ENCODE data around the gene SDCBP2. TPM values are rescaled to one million over a fixed set of nuclear protein-coding genes. Genes with fewer than 3 reads are reported as not detected.

Gene SDCBP2
- polyA plus RNA-seq, 1 of the 3 experiments (the other 2 are of a cell fraction), result 3.0 TPM

- TF ChIP-seq, protein P1, sequence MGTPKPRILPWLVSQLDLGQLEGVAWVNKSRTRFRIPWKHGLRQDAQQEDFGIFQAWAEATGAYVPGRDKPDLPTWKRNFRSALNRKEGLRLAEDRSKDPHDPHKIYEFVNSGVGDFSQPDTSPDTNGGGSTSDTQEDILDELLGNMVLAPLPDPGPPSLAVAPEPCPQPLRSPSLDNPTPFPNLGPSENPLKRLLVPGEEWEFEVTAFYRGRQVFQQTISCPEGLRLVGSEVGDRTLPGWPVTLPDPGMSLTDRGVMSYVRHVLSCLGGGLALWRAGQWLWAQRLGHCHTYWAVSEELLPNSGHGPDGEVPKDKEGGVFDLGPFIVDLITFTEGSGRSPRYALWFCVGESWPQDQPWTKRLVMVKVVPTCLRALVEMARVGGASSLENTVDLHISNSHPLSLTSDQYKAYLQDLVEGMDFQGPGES (IDR thresholded peaks at IDR 0.05; ENCODE audit: low read depth, low read length), result no peak
- no peak for TF ChIP-seq FOXJ3 (CRISPR knock-in tag; IDR thresholded peaks at IDR 0.05)
- no peak for TF ChIP-seq FOSL2 (IDR thresholded peaks at IDR 0.05; ENCODE audit: borderline replicate concordance, low read depth)
- no peak for TF ChIP-seq JUND (IDR thresholded peaks at IDR 0.05)
- no peak for TF ChIP-seq MEF2A (IDR thresholded peaks at IDR 0.05; ENCODE audit: borderline replicate concordance, low read depth)
These were observed 34.6 kb upstream of the SDCBP2 start (continued) for GRCh38 chr20:1363522-1363921.

GRCh38 chr20:1362484-1362883, 33.5 kb upstream of the SDCBP2 start:
- Histone ChIP-seq H3K27ac (ENCODE audit: low read depth in 2 of 2, low read length in 1 of 2) (no peak overlapping the region; a peak in 1 of 4 replicates), H4K20me1 (ENCODE audit: insufficient read depth) (no peaks in the 10 kb centered on the region), H3K36me3 (replicated peaks in 1 of 2; ENCODE audit: control insufficient read depth in 1 of 2, insufficient read depth in 2 of 2, low read length in 1 of 2) (peaks cover 33 to 40% of the 10 kb centered on the region in 2 experiments), H3K9me2 (no peaks in the 10 kb centered on the region), H3K4me2 (no peak overlapping the region), H3K4me1 (ENCODE audit: control insufficient read depth in 1 of 2, insufficient read depth in 2 of 2, low read depth in 1 of 2, low read length in 1 of 2) (no peaks in the 10 kb centered on the region; a peak in 2 of 4 replicates), H3K9ac (no peak overlapping the region), H2AFZ (ENCODE audit: low read depth) (no peak overlapping the region), H3K79me2 (ENCODE audit: insufficient read depth) (peaks cover 12% of the 10 kb centered on the region; the same call in 1 of the 2 replicates), H3K4me3 (ENCODE audit: low read depth in 2 of 2, low read length in 1 of 2) (no peak overlapping the region), H3K9me3 (no peaks in the 10 kb centered on the region), H3K27me3 (ENCODE audit: insufficient read depth) (no peaks in the 10 kb centered on the region), H3F3A (replicated peaks; ENCODE audit: insufficient read depth) (peaks cover 5% of the 10 kb centered on the region)
- 100% methylated on average over 1 of the region's 2 CpGs for WGBS (ENCODE audit: low lambda C conversion rate)
- TF ChIP-seq GABPA (IDR thresholded peaks at IDR 0.05; ENCODE audit: low read depth), result no peak
- POLR2A ChIA-PET, result no interaction called here
- DNase-seq, result no peak
- CTCF ChIA-PET, result interaction anchor here (0.6 to 2.6 kb wide), 3 partner anchors 18 to 90 kb away, joined by 3 to 13 read pairs (median 4); no protein-coding TSS in a partner anchor

DNA sequence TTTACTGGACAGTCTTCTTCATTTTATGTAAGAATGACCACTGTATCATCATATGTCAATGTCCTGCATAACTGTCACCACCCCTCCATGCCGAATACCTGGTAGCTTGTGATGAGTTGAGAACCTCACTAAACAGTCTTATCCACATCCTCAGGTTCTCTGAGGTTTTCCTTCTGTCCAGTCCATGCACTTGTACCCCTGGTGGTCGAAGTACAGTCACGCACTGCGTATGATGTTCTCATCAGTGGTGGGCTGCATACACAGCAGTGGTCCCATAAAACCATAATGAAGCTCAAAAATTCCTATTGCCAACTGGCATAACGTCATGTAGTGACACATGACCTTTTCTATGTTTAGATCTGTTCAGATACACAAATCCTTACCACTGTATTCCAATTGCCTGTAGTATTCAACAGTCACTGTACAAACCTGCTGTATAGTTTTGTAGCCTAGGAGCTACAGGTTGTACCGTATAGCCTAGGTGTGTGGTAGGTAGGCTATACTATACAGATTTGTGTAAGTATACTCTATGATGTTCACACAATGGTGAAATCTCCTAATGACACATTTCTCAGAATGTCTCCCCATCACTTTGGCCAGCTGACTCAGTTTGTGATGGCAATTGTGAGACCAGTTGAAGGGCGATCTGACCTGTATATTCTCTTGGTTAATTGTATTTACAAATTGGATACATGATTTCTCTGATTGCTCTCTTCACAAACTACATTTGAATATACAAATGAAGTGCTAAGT, 31.3 kb upstream of the SDCBP2 start:
- CTCF ChIA-PET, result interaction anchor here (2.6 kb wide), 1 partner anchor 77 kb away, joined by 13 read pairs; no protein-coding TSS in a partner anchor
- H3K9me3 ChIP-seq, result no peaks in the 10 kb centered on the region

More for the DNA sequence above, 31.3 kb upstream of the SDCBP2 start:
- no peaks in the 10 kb centered on the region for H4K20me1 ChIP-seq (ENCODE audit: insufficient read depth)
- DNase-seq, result no peak
- no peaks in the 10 kb centered on the region for H3K27me3 ChIP-seq (ENCODE audit: insufficient read depth)
- H3K9me2 ChIP-seq, result no peaks in the 10 kb centered on the region
- no peak for TF ChIP-seq RAD21 (IDR thresholded peaks at IDR 0.05; ENCODE audit: low read length)
- no peak for TF ChIP-seq SMC3 (IDR thresholded peaks at IDR 0.05; ENCODE audit: low read depth, low read length)
- no peak for TF ChIP-seq FOSL2 (IDR thresholded peaks at IDR 0.05; ENCODE audit: borderline replicate concordance, low read depth)
- TF ChIP-seq, protein P2, sequence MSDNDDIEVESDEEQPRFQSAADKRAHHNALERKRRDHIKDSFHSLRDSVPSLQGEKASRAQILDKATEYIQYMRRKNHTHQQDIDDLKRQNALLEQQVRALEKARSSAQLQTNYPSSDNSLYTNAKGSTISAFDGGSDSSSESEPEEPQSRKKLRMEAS (IDR thresholded peaks at IDR 0.05; ENCODE audit: low read depth), result no peak
- no peak for TF ChIP-seq EZH2phosphoT487 (IDR thresholded peaks at IDR 0.05; ENCODE audit: borderline replicate concordance, low read depth)
- TF ChIP-seq USF2 (IDR thresholded peaks at IDR 0.05; ENCODE audit: borderline replicate concordance, low read depth, low read length), result no peak
- no peak for TF ChIP-seq RXRA (IDR thresholded peaks at IDR 0.05; ENCODE audit: borderline replicate concordance, low read depth)
- TF ChIP-seq, protein P3, sequence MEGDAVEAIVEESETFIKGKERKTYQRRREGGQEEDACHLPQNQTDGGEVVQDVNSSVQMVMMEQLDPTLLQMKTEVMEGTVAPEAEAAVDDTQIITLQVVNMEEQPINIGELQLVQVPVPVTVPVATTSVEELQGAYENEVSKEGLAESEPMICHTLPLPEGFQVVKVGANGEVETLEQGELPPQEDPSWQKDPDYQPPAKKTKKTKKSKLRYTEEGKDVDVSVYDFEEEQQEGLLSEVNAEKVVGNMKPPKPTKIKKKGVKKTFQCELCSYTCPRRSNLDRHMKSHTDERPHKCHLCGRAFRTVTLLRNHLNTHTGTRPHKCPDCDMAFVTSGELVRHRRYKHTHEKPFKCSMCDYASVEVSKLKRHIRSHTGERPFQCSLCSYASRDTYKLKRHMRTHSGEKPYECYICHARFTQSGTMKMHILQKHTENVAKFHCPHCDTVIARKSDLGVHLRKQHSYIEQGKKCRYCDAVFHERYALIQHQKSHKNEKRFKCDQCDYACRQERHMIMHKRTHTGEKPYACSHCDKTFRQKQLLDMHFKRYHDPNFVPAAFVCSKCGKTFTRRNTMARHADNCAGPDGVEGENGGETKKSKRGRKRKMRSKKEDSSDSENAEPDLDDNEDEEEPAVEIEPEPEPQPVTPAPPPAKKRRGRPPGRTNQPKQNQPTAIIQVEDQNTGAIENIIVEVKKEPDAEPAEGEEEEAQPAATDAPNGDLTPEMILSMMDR (IDR thresholded peaks at IDR 0.05), result no peak; the same call in 1 of the 2 replicates
- TF ChIP-seq, protein P4, sequence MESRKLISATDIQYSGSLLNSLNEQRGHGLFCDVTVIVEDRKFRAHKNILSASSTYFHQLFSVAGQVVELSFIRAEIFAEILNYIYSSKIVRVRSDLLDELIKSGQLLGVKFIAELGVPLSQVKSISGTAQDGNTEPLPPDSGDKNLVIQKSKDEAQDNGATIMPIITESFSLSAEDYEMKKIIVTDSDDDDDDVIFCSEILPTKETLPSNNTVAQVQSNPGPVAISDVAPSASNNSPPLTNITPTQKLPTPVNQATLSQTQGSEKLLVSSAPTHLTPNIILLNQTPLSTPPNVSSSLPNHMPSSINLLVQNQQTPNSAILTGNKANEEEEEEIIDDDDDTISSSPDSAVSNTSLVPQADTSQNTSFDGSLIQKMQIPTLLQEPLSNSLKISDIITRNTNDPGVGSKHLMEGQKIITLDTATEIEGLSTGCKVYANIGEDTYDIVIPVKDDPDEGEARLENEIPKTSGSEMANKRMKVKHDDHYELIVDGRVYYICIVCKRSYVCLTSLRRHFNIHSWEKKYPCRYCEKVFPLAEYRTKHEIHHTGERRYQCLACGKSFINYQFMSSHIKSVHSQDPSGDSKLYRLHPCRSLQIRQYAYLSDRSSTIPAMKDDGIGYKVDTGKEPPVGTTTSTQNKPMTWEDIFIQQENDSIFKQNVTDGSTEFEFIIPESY (IDR thresholded peaks at IDR 0.05; ENCODE audit: borderline replicate concordance, low read depth), result no peak
- no peak for TF ChIP-seq NFIC (IDR thresholded peaks at IDR 0.05; ENCODE audit: borderline replicate concordance)
- TF ChIP-seq RFX5 (IDR thresholded peaks at IDR 0.05; ENCODE audit: low read length), result no peak
- no peak for TF ChIP-seq YY1 (IDR thresholded peaks at IDR 0.05; ENCODE audit: low read depth)
- TF ChIP-seq TEAD4 (IDR thresholded peaks at IDR 0.05; ENCODE audit: borderline replicate concordance, insufficient read depth), result no peak
- no peak for TF ChIP-seq FOXJ3 (CRISPR knock-in tag; IDR thresholded peaks at IDR 0.05)
- peaks cover 22 to 33% of the 10 kb centered on the region in 2 experiments for H3K36me3 ChIP-seq (replicated peaks in 1 of 2; ENCODE audit: control insufficient read depth in 1 of 2, insufficient read depth in 2 of 2, low read length in 1 of 2)
- 94% methylated on average over 7 of the region's 7 CpGs for WGBS (ENCODE audit: low lambda C conversion rate)
- no peak overlapping the region for H3K27ac ChIP-seq (ENCODE audit: low read depth in 2 of 2, low read length in 1 of 2)
- no peak overlapping the region for H3K9ac ChIP-seq
- POLR2A ChIA-PET, result no interaction called here
- H3K79me2 ChIP-seq (ENCODE audit: insufficient read depth), result peaks cover 18% of the 10 kb centered on the region; the same call in 1 of the 2 replicates
- H3K4me1 ChIP-seq (ENCODE audit: control insufficient read depth in 1 of 2, insufficient read depth in 2 of 2, low read depth in 1 of 2, low read length in 1 of 2), result no peaks in the 10 kb centered on the region; a peak in 2 of 4 replicates
- H2AFZ ChIP-seq (ENCODE audit: low read depth), result no peak overlapping the region
- no peaks in the 10 kb centered on the region for H3F3A ChIP-seq (replicated peaks; ENCODE audit: insufficient read depth)
- H3K4me2 ChIP-seq, result no peak overlapping the region
- H3K4me3 ChIP-seq (ENCODE audit: low read depth in 2 of 2, low read length in 1 of 2), result no peak overlapping the region
